ENCODE measurements around the gene S100A14.
"Not testable (repeated sequence)": the region's sequence is repeated elsewhere in the genome, so short reads cannot be mapped to it uniquely, and the experiment has no call there.

Gene S100A14

GRCh38 chr1:153614189-153614900 lies 1.8 kb downstream of the S100A14 start:
- DNase-seq: no peak

DNA sequence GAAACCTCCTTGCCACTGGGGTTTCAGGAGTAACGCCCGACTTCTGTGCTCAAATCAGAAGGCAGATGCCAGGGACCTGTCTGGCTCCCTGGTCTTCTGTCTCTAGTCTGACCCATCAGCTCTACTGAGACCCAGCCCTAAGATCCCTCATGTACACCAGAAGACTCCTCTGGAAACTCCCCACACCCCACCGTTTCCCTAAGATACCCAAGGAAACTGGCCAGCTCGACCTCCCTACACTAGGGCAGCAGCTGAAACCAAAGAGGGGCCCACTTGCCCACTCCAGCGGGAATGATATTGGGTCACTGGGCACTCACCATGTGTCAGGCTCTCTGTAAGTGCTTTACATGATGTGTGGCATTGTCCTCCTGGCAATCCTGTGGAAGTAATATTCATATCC lies 2.7 kb downstream of the S100A14 start:
- DNase-seq: no peak

DNA sequence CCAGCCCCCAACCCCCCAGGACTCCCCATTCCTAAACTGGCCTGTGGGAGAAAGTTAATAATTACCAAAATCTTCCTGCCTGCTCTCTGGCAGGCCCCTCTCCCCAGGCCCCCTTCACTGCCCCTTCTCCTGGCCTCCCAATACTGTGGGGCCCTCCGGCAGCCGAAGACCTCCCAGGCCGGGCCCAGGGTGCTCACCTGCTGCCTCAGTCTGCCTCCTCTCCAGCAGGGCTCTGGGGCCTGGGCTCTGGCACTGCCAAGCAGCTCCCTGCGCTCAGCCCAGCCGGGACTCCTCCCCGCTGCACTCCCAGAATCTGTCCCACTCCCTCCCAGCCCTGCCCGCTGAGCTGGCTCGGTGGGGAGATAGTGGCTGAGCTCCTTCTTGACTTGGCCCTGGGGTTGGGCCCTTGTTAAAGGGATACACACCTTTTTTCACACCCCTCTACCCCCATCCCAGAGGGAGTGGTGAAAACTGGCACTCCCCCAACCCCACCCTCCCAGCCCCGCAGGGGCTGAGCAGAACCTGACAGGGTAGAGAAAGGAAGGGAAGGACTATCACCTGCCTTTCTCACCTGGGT lies 3.3 kb downstream of the S100A14 start, which contains the start of gene S100A16:
S100A16 (minus strand) TSS at position 383 of the 577 bp plus-strand sequence. CDS start 4,986 bp downstream, outside the sequence.
- peak; percentile 79 for DNase-seq

- DNase-seq: no peak
Measured at GRCh38 chr1:153612111-153612754, 3.9 kb downstream of the S100A14 start.

- DNase-seq: no peak
Measured at GRCh38 chr1:153611356-153611755, 4.8 kb downstream of the S100A14 start.

DNA sequence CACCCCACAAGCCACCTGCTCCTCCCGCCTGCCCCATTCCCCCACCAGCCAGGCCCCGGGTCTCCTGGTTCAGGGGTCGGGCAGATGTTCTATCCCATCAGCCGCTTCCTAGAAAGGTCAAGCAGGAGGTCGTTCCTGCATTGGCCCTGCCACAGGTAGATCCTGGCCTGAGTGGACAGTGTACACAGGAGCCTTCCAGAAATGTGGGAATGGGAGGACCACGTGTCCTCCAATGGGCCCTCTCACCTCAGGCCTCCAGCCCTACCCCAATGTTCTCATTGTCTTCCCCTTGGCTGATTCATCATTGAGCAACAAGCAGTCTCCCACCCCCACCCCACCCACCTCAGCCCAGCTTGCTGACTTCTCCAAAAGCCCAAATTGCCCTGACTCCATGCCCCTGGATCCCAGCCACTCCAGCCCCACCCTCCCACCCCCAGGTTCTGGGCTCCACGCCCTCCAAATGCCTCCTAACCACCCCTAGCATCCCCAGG lies 5.3 kb downstream of the S100A14 start:
- no peak for DNase-seq

DNA sequence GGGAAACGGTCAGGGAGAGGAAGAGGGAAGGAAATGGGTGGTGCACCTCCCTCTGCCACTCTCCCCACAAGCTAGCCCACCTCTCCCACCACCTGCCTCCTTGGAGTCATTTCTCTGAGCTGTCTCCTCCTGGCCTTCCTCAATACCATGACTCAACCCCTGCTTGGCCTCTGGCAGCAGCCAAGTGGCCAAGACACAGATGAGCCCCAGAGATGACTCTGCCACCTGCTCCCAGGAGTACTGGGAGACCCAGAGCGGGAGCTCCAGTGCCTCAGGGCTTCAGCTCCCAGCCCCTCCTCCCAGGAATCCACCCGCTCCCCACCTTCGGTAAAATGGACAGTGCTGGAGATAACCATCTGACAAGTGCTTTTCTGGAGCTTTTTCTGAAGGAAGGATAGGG lies 5.8 kb downstream of the S100A14 start:
- DNase-seq: no peak

DNA sequence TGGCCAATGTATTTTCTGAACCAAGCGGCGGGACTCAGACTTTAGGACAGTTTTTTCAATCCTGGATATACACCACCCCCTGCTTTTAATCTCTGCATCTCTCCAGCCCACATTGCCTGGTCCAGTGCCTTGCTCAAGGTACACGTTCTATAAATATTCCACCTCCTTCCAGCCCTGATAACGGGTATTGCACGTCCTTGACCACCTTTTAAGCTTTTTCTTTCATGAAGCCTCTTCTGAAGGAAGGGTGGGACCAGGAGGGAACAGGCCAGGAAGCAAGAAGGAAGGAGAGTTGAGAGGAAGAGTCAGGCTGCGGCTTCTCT lies 6.6 kb downstream of the S100A14 start:
- DNase-seq: no peak

DNA sequence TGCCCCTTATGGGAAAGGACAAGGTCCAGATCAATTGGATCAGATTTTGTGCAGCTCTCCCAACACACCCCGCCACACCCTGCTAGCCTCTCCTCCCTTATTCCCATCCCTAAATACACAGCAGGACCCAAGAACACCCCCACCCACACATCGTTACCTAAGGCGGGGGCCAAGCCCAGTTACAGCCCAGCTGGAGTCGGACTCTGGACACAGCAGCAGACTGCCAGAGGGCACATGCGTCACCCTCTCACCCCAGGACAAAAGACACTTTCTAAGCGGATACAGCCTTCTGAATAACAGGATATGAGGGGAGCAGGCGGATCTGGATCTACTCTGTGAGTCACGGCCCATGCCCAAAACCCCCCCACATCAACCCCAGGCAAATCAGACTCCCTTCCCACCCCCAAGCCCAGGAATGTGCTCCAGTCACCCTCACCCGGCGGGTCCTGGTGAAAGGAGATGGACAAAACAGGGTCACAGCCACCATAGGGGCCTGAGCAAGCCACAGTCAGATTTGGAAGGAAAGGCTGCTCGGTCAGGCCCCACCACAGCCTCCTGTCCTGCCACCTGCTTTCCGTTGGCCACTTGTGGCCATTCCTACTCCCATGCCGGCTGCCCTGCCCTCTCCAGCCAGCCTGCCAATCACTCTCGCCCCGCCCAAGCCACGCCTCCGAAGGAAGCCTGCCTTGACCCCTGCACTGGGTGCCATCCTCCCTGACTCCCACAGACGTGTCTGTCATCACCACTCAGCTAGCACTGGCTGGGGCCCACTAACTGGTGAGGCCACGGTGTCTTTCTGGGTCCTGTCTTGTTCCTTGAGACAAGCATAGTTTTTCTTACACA lies 7.2 kb downstream of the S100A14 start:
- peak; percentile 86 for DNase-seq

GRCh38 chr1:153608089-153608682 lies 7.9 kb downstream of the S100A14 start:
- DNase-seq: no peak

DNA sequence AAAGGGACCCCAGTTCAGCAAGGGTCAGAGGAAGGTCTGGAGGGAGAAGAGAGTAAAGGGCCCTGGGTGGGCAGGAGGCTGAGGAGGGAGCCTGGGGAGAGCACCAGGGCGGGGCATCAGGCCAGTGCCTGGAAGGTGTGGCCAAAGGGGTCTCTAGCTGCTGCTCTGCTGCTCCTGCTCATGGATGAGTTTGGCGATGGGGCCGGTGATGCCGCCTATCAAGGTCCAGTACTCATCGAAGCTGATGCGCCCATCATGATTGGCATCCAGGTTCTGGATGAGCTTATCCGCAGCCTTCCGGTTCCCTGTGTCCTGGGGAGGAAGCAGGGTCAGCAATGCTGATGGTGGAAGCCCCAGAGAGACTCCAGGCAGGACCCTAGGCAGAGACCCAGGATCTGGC lies 8.7 kb downstream of the S100A14 start:
- DNase-seq: no peak

DNA sequence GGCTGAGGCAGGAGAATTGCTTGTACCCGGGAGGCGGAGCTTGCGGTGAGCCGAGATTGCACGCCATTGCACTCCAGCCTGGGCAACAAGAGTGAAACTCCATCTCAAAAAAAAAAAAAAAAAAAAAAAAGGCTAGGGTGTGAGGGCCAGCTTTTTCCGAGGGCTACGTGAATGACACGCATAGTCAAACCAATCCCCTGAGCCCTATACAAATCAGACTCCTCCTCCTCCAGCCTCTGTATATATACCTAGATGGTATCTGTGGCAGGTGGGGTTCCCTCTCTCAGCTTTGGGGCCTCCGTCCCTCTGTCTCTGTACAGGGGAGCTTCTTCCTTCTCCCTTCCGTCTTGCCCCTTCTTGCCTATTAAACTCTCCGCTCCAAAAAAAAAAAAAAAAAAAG lies 9.9 kb downstream of the S100A14 start:
- no peak for DNase-seq

GRCh38 chr1:153602749-153603148 lies 13.4 kb downstream of the S100A14 start:
- DNase-seq: no peak

DNA sequence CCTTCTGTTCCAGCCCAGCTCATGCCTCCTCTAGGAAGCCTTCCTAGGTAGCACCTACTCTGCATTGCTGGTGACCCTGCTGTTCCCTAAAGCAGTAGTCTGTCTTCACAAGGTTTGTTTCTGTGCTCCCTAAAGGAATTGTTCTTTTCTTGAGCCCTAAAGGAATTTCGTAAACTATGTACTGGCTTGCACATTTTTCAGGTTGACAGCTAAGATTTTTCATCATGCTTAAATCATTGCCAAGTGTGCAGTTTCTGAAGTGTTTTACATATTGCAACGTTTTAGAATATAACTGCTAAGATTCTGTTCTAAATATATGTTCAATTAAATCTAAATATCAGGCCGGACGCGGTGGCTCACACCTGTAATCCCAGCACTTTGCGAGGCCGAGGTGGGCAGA lies 16.3 kb downstream of the S100A14 start:
- no peak for DNase-seq

DNA sequence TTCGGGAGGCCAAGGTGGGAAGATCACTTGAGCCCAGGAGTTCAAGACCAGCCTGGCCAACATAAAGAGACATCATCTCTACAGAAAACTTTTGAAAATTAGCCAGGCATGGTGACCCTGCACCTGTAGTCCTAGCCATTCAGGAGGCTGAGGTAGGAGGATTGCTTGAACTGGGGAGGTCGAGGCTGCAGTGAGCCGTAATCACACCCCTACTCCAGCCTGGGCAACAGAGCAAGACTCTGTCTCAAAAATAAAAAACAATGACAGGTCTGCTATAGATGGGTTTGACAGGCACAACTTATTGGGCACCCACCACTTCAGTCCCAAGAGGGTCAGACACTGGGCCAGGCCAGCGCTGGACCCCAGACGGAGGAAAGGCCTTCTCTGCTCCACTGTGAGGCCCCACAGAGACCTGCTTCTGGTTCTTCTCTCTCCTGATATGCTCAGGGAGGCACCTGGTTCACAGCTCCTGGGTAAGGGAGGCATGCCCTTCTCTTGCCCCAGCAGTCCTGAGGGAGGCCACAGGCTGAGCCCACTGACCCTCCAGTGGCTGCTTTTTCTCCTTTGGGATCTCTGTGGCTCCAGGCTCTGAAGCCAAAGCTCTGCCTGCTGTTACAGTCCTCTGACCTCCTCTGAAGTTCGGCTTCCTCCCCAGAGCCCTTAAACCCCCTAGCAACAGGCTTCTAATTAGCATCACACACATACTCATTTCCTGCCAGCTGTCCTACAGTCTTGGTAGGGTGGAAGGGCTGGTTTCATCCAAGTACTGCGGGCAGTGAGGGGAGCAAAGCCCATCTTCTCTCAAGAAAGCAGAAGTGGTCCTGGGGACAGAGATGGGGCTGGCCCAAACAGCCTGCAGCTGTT lies 17.6 kb downstream of the S100A14 start:
- DNase-seq: no peak

DNA sequence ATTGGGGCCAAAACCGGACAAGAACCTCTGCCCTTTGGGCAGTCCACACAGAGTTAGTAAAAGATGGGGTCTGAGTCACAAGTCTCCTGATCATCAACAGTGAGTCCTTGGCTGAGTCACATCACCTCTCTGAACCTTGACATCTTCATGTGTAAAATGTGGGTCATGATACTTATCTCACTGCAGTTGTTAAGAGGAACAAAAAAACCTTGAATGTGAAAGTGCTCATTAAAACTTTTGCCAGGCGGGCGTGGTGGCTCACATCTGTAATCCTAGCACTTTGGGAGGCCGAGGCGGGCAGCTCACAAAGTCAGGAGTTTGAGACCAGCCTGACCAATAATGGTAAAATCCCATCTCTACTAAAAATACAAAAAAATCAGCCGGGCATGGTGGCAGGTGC lies 18.9 kb downstream of the S100A14 start:
- DNase-seq: no peak

DNA sequence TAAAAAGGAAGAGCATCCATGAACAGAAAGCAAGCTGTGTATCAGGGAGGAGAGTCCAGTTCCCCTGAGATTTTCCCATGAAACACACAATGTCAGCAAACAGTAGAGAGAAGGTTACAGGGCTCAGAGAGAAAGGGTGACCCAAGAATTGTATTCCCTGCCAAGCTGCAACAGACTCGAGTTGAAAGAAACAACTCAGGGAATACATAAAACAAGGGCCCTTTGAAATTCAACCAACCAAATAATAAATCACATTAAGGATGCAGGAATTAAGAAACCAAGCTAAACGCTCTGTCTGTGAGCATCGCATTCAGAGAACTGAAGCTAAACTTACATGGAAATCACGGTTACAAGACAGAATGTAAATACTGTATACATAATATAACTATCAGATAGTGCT lies 23.4 kb downstream of the S100A14 start:
- no peak for DNase-seq

DNA sequence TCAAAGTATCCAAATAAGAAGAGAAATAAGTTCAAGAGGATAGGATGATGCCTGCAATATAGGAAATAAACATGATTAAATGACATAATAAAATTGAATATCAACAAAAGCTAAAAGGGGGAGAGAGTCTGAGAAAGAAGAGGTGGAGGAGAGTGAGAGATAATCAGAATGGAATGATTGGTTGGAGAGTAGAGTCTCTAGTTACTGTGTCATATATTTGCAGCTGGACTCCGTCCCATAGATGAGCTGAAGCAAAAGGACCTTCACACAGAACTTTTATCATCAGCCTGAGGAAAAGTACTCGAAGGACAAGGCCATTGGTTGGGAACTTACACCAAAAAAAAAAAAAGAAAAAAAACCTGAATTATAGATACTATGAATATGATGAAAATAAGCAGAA lies 27.6 kb downstream of the S100A14 start:
- no peak for DNase-seq

- not testable (repeated sequence) for DNase-seq
Measured at GRCh38 chr1:153588033-153588432, 28.1 kb downstream of the S100A14 start.

DNA sequence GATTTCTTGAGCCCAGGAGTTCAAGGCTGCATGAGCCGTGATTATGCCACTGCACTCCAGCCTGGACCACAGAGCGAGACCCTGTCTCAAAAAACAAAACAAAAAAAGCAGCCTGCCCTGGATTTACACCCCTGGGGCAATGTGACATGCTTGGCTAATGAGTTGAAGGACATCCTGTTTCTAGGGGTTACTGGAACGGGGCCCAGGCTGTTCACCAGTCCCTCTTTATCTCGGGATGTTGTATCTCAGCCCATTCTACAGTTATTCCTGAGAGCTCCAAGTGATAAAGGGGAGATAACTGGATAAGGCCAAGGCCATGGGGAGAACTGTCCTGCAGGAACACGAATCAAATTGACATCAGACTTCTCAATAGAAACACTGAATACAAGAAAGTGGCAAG lies 28.8 kb downstream of the S100A14 start:
- DNase-seq: no peak

GRCh38 chr1:153586347-153586746 lies 29.8 kb downstream of the S100A14 start:
- no peak for DNase-seq

- no peak for DNase-seq
Measured at GRCh38 chr1:153585006-153585405, 31.1 kb downstream of the S100A14 start.
